GM19324 (cell line): ENCODE measurements around the gene VDAC2.
A peak's percentile ranks its signal among the peaks of the same experiment; 100 is the strongest.
"Not testable (repeated sequence)": the region's sequence is repeated elsewhere in the genome, so short reads cannot be mapped to it uniquely, and the experiment has no call there.

Source experiments
- ATAC-seq: cut with Tn5 transposase; IDR thresholded peaks from one replicate; pipeline ENCODE4 v1.9.1; 2021; ENCODE audit warnings: mild to moderate bottlenecking, moderate library complexity; ENCODE audit not compliant: unreplicated experiment, low FRiP score

The VDAC2 gene

DNA sequence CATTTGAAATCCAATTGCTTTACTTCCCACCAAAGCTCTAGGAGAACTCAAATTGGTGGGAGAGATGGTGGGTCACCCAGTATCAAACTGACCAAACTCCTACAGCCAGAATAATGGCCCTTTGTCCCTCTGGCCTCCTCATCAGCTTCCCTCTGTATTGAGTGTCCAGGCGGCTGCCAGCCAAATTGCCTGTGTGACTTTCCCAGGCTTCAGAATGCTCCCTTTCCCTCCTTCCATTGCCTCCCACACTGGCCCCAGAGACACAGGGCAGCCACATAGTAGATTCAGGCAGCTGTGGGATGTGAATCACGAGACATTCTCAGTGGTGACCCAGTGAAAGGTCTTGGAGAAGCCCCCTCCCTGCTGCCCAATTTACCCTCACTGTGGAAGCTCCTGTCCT is 12.7 kb upstream of the VDAC2 start:
- ATAC-seq: no peak

DNA sequence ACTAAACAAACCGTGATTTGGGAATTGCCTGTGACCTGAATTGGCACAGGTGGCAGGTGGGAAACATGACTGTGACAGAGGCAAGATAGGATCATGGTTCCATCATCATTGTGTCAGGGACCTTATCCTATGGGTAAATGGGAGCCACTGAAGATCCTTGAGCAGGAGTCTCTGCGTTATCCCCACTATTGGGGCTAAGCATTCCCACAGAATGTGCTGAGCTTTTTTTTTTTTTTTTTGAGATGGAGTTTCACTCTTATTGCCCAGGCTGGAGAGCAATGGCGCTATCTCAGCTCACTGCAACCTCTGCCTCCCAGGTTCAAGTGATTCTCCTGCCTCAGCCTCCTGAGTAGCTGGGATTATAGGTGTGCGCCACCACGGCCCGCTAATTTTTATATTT is 10.6 kb upstream of the VDAC2 start:
- not testable (repeated sequence) for ATAC-seq

DNA sequence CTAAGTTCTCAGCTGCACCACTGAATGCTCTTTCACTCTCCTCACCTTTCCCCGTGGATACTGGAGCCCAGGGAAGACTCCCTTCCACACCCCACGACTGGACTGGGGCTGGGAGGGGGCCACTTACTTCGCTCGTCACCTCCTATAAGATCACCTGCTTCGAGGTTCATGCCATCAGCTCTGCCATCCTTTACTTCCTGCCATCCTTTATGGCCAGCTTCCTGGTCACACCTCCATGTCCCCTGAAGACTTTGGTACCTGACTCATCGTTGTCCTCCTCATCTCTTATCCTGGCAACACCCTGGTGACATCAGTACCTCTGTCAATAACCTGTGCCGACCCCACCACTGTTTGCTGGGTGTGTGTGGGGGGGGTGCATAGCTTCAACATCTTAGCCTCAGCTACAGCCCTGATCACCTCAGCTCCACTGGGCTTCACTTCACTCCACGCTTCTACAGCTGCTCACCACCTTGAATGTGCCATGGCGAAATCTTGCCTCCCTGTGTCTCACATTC is 8.7 kb upstream of the VDAC2 start:
- no peak for ATAC-seq

DNA sequence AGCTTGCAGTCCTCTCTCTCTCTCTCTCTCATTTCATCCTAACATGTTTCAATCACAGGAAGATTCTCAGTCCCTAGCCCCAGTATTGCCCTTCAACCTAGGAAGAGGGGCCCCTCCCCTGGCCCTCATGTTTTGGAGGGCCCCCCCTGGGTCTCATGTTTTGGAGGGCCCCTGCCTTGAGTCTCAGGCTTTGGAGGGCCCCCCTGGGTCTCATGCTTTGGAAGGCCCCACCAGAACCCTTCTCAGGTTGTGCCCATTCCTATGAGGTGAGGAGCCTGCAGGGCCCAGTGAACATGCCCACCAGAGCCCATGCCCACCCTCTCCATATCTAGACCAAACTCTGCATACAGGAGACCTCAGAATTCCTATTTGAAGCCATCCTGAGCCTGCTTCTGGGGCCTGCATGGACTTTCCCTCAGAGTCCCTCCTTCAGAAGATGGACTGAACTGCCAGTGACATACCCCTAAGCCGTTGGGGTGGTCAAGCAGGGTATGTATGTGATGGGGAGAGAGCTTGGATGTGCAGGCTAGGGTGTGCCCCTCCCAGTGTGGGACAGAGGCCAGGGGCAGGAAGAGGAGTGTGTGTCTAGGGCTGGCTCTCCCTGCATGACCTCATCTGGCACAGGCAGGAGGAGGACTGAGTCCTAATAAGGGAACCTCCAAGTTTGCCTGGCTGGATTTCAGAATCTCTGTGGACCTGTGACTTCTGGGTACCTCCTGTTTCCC is 8.1 kb upstream of the VDAC2 start:
- ATAC-seq: no peak

DNA sequence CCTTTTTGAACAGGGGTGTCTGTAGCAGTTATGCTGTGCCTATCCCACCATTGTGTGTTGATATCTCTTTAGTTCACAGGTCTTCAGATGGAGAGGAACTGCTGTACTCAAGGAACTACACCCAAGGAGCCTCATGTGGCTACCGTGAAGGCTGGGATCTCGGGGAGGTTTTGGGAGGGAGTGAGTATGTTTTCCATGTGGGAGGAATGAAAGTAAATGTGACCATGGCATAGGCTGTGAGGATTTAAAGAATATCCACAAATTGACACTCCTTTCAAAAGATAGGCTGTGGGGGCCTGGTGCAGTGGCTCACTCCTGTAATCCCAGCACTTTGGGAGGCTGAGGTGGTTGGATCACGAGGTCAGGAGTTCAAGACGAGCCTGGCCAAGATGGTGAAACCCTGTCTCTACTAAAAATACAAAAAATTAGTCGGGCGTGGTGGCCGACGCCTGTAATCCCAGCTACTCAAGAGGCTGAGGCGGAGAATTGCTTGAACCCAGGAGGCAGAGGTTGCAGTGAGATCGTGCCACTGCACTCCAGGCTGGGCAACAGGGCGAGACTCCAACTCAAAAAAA is 7.5 kb upstream of the VDAC2 start:
- not testable (repeated sequence) for ATAC-seq

DNA sequence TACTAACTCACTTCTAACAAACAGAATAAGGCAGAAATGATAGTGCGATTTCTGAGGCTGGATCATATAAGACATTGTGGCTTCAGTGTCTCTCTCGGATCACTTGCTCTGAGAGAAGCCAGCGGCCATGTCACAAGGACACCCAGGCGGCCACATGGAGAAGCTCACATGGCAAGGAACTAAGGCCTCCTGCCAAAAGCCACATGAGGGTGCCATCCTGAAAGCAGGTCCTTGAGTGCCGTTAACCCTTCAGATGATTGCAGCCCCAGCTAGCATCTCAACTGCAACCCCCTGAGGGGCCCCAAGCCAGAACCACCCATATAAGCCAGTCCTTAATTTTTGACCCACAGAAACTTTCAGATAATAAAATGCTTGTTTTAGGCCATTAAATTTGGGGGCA is 6.9 kb upstream of the VDAC2 start:
- no peak for ATAC-seq

DNA sequence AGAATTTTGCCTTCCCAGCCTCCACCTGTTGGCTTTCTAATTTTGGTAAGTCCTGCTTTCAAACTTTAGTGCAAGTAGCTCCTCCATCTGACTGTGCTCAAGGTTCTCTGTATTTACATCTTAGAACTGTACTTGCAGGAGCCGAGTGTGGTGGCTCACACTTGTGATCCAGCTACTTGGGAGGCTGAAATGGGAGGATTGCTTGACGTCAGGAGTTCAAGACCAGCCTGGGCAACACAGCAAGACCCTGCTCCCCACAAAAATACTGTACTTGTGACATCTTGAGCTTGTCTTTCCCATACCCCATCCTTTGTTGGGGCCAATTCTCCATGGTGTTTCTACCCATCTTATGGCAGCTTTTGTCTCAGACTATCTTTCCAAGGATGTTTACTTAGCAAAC is 4.7 kb upstream of the VDAC2 start:
- no peak for ATAC-seq

DNA sequence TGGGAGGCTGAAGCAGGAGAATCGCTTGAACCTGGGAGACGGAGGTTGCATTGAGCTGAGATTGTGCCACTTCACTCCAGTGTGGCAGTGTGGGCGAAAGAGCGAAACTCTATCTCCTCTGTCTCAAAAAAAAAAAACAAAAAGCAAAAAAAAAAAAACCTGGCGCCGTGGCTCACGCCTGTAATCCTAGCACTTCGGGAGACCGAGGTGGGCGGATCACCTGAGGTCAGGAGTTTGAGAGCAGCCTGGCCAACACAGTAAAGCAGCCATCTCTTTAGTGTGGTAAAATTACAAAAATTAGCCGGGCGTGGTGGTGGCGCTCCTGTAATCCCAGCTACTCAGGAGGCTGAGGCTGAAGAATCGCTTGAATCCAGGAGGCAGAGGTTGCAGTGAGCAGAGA is 4.0 kb upstream of the VDAC2 start:
- not testable (repeated sequence) for ATAC-seq

DNA sequence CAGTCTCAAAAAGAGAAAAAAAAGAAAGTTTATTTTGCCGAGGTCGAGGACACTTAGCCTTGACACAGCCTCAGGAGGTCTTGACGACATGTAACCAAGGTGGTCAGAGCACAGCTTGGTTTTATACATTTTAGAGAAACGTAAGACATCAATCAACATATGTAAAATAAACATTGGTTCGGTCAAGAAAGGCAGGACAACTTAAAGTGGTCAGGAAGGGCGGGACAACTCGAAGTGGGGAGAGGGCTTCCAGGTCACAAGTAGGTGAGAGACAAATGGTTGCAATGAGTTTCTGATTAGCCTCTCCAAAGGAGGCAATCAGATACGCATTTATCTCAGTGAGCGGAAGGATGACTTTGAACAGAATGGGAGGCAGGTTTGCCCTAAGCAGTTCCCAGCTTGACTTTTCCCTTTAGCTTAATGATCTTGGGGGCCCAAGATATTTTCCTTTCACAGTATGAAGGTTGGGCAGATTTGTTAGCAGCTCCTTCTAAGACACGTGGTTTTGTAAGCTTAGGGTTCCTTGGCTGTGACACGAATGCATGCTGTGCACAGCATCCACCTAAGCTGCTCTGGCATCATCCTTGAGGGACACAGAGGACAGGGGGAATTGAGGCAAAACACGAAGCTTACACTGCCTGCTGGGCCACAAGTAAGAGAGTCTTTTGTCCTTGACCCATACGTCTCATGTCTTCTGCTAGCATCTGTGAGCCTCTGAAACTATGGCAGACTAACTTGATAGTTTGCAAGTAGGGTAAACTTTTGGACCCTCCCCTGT is 3.3 kb upstream of the VDAC2 start:
- ATAC-seq: no peak

DNA sequence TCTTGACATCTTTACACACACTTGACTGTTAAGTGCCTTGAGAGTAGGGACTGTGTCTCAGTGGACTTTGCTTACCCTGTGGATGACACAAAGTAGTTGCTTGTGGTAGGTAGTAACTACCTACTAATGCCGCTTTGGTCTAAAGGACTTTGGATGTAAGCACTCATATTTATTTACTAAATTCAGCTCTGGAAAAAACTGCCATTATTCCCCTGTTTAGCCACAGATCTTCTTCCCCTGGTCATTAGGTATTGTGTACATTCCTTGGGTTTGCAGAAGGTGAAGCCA is 2.8 kb upstream of the VDAC2 start:
- ATAC-seq: no peak

DNA sequence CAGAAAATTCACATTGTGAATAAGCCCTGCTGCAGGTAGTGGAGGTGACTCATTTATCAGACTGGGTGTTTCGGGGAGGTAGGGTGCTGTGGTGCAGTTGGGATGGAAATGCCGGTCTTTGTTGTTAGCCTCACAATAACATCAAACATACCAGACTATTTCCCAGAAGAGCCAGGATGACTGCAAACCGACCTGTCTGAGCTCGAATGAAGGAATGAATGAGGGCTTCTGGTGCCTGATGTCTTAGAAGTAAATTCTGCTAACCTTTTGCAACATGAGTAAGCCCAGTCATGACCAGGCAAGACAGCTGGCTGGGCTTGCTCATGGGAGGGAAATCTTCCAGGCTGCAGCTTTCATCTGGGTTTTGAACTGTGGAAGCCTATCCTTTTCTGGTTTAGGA is 2.4 kb upstream of the VDAC2 start:
- no peak for ATAC-seq

DNA sequence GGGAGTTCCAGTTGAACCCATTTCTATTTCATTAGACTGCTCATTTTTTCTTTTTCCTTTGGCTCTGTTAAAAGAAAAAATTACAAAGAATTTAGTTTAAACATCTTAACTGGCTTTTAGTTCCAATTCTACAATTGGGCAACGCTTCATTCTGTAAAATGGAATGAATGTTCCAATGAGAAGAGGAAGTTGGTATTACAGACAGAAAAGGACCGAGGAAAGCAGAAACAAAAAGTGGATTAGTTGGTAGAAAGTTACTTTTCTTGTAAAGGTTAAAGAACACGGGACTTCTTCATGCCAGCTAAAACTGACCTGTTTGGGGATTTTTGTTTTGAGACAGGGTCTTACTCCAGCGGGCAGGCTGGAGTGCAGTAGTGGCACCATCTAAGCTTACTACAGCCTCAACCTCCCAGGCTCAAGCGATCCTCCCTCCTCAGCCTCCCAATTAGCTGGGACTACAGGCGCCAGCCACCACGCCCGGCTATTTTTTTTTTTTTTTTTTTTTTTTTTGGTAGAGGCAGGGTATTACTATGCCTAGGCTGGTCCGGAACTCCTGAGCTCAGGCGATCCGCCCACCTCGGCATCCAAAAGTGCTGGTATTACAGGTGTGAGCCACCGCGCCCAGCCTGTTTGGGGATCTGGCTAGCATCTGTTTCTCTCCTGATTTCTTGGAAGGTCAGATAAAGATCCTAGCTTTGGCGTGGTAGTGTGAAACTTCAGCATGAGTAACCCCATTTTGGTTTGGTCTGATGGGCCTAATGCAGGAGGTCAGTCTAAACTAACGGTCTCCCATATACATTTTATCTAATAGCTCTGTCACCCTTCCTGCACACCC is 1.3 kb upstream of the VDAC2 start:
- no peak for ATAC-seq

DNA sequence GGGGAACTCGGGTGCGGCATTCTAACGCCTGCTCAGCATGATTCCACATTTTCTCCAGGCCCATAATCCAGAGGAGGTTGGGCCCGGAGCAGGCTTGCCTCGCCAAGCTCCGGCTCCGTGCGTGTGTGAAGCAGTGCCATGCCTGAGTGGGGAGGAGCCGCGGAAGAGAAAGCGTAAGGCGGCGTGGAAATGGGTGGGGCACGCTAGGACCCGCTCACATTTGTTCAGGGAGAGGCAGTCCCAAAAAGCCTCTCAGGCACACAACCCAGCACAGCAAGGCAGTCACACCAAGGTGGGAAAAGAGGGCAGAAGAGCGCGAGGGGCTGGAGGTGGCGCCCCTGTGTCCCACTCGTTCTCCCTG is 695 bp upstream of the VDAC2 start:
- ATAC-seq: peak; percentile 53

DNA sequence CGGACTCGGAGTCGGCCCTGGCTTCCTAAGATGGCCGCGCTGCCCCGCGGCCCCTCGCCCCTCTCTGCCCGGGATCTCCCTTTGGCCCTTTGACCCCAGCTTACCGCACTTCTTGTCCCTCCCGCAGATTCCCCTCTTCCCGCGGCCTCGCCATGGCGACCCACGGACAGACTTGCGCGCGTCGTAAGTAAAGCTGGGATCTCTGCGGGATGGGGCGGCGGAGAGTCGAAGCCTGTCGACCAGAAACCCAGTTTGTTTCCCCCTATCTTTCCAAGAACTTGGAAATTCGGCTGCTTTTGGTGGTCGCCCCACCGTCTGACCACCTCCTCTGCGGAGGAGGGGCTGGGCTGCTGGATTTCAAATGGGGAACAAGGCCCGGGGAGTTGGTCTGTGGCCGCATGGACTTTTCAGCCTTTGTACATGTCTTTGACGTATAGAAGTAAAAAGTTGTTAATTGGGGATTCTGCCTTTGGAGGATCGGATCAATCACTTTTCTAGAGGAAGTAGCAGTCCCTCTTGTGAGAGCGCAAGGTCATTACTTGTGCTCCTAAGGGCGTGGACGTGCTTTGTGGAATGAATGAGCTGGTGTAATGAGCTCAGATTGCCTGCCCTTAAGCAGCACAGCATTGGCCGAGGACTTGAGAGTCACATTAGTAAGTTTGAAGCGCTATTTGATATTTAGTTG is 553 bp downstream of the VDAC2 start:
- no peak for ATAC-seq

DNA sequence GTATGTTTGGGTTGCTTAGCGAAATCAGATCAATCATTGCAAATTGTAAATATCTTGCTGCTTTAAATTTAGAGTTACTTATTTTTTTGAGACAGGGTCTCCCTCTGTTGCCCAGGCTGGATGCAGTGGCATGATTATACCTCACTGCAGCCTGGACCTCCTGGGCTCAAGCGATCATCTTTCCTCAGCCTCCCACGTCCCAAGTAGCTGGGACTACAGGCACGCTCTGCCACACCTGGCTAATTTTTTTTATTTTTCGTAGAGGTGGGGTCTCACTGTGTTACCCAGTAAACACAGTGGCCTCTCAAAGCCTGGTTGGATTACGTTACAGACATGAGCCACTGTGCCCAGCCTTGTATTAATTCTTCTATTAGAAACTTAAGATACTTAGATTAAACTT is 1.7 kb downstream of the VDAC2 start:
- ATAC-seq: no peak

DNA sequence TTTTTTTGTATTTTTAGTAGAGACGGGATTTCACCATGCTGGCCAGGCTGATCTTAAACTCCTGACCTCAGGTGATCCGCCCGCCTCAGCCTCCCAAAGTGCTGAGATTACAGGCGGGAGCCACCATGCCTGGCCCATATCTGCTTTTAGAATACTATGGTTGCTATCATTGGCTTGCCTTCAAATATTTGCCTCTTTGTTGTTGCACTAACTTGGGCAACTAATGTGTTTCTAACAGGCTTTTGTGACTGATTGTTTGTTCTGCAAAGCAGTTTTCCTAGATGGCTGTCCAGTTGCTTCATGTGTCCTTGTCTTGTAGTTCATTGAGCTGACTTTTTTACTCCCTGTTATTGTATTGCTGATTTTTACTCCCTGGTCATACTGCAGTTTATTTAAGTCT is 9.7 kb downstream of the VDAC2 start:
- ATAC-seq: no peak

DNA sequence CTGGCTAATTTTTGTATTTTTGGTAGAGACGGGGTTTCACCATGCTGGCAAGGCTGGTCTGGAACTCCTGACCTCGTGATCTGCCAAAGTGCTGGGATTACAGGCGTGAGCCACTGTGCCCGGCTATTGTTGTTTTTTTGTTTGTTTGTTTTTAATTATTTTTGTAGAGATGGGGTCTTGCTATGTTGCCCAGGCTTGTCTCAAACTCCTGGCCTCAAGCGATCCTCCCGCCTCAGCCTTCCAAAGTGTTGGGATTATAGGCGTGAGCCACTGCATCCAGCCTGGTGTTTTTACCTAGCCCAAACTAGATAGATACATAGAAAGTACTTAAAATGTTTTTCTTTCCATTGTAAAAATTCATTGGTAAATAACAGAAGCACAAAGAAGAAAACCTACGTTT is 10.9 kb downstream of the VDAC2 start:
- not testable (repeated sequence) for ATAC-seq

DNA sequence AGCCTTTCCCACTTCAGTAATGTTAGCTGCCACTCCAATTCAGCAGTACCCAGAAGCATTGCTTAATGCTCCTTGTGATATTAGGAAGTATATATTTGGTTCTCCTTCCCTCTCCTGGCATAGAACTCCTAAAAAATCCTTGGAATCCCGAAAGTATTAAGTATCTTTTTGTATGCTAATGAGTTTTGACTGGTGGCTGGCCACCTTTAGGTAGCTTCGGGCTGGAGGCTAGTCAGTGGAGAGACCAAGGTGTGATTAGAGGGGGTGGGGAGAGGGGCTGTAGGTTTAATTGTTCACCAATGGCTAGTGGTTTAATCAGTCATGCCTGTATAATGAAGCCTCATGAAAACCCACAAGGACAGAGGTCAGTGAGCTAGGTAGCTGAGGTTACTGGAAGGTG is 12.9 kb downstream of the VDAC2 start:
- no peak for ATAC-seq

DNA sequence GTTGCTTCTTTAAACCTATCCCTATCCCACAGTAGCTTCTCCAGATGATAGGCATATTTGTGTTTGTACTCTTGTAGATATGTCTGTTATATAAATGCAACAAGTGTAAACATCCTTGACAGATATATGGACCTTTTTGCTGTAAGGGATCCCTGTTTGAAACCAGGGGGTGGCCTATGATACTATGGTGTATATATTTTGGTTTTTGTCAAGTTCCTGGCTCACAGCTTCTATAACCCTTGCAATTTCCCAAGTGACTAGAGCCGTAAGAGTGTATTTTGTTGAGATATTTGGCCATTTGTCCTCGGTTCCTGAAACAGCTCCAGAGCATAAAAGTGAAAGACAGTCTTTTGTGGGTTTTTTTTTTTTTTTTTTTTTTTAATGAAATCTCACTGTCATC is 15.5 kb downstream of the VDAC2 start:
- no peak for ATAC-seq

DNA sequence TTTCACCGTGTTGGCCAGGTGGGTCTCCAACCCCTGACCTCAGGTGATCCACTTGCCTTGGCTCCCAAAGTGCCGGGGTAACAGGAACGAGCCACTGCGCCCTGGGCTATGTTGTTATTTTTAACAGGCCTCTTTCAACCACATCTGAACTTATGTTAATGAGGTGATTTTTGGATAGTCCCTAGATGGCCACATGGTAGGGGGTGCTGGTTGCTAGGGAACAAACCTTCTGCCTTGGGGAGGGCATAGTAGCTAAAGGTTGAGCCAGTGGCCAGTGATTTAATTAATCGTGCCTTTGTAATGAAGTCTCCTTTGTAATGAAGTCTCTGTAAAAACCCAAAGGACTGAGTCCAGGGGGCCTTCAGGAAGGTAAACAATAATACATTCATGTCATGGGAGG is 16.1 kb downstream of the VDAC2 start:
- ATAC-seq: no peak

DNA sequence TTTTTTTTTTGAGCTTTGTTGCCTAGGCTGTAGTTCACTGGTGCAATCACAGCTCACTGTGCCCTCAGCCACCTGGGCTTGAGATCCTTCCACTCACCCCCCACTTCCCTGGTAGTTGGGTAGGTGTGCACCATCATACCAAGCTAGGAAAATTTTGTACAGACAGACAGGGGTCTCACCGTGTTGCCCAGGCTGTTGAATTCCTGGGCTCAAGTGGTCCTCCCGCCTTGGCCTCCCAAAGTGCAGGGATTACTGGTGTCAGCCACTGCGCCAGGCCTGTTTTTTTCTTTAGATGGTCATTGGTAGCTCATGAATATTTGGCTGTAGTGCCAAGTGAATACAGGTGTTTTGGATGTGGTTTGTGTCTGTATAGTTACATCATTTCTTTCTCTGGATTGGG is 17.7 kb downstream of the VDAC2 start:
- ATAC-seq: no peak
